ENCODE results near the gene TPP1. TPM values are rescaled to one million over a fixed set of nuclear protein-coding genes. Genes with fewer than 3 reads are reported as not detected.

Gene TPP1
- total and polyA plus RNA-seq, 2 of the 13 experiments (the other 11 are each of a cell fraction or from before 2014, with no cell fraction given), result 13.9 to 74.6 TPM

GRCh38 chr11:6603287-6604080, 15.7 kb downstream of the TPP1 start, which contains the start of the genes ILK and RRP8 (continued):
- TF ChIP-seq TFDP1 (CRISPR knock-in tag; IDR thresholded peaks at IDR 0.05; ENCODE audit: borderline replicate concordance), result peak; percentile 88; the same call in 1 of the 2 replicates
- no peak; the same call in 1 of the 2 replicates for TF ChIP-seq ZFP36L1 (CRISPR knock-in tag; IDR thresholded peaks at IDR 0.05)
- TF ChIP-seq SRSF9 (IDR thresholded peaks at IDR 0.05; ENCODE audit: borderline replicate concordance, insufficient read depth, low read depth, low read length, poor library complexity, severe bottlenecking), result no peak
- TF ChIP-seq HIVEP1 (CRISPR knock-in tag; IDR thresholded peaks at IDR 0.05), result peak; percentile 77; the same call in 1 of the 2 replicates
- no peak for TF ChIP-seq PREB (CRISPR knock-in tag; IDR thresholded peaks at IDR 0.05)
- no peak for TF ChIP-seq ATF5 (CRISPR knock-in tag; IDR thresholded peaks at IDR 0.05; ENCODE audit: low read depth)
- TF ChIP-seq MLX (CRISPR knock-in tag; IDR thresholded peaks at IDR 0.05), result no peak; the same call in 1 of the 2 replicates
- no peak for TF ChIP-seq KAT2B (IDR thresholded peaks at IDR 0.05; ENCODE audit: borderline replicate concordance, low read depth, low read length)
- TF ChIP-seq ZNF646 (CRISPR knock-in tag; IDR thresholded peaks at IDR 0.05), result no peak
- TF ChIP-seq ZHX2 (IDR thresholded peaks at IDR 0.05; ENCODE audit: low read depth), result peak; percentile 77
- TF ChIP-seq ZHX2 (CRISPR knock-in tag; IDR thresholded peaks at IDR 0.05; ENCODE audit: borderline replicate concordance), result no peak

Measured in HepG2 (cell line).